ENCODE measurements around the gene PCGF3. TPM values are rescaled to one million over a fixed set of nuclear protein-coding genes. Genes with fewer than 3 reads are reported as not detected.

The PCGF3 gene
- total and polyA plus RNA-seq, 9 of the 15 experiments (the other 6 are each of a cell fraction or from before 2014, with no cell fraction given), result 2.6 to 46.1 (median 20.3) TPM

- TF ChIP-seq PRDM10 (IDR thresholded peaks at IDR 0.05; ENCODE audit: partially characterized antibody), result no peak
Observed at GRCh38 chr4:733631-733980, 28.0 kb downstream of the PCGF3 start (continued).

- Histone ChIP-seq H3K36me3 (ENCODE audit: control insufficient read depth, insufficient read depth, low read length) (peaks cover 64% of the 10 kb centered on the region; the same call in 2 of the 3 replicates), H3K27ac (ENCODE audit: extremely low read depth, low read depth, low read length) (no peak overlapping the region), H3K79me2 (ENCODE audit: control insufficient read depth, insufficient read depth, low read length) (peaks cover 3% of the 10 kb centered on the region; the same call in 1 of the 3 replicates), H3K9me1 (ENCODE audit: control insufficient read depth, insufficient read depth, low read length) (no peaks in the 10 kb centered on the region), H3K4me3 (no peak overlapping the region), H2AFZ (ENCODE audit: low read depth, low read length) (no peak overlapping the region), H3K27me3 (ENCODE audit: control insufficient read depth in 2 of 2, insufficient read depth in 2 of 2, low read length in 2 of 2) (no peaks in the 10 kb centered on the region), H4K20me1 (replicated peaks; ENCODE audit: control insufficient read depth, insufficient read depth, low read length) (no peaks in the 10 kb centered on the region), H3K4me1 (replicated peaks in 1 of 2; ENCODE audit: control insufficient read depth in 2 of 2, insufficient read depth in 2 of 2, low read length in 2 of 2) (peaks cover 0 to 39% of the 10 kb centered on the region in 2 experiments; a peak in 2 of 5 replicates), H3K4me2 (ENCODE audit: insufficient read depth, low read length) (no peak overlapping the region), H3K9me3 (replicated peaks; ENCODE audit: control insufficient read depth, insufficient read depth, low read depth, low read length) (peaks cover 4% of the 10 kb centered on the region), H3K9ac (ENCODE audit: insufficient read depth in 1 of 2, low read depth in 2 of 2, low read length in 2 of 2) (no peak overlapping the region)
- BruUV-seq (replicated peaks), result TSS peak; percentile 33
- ChIA-PET CTCF (ENCODE audit: low intra/inter-chr PET ratio) (no interaction called here), POLR2A (no interaction called here)
- intact Hi-C loops (cut with micrococcal nuclease) (loop anchor here (10.0 kb wide), 1 partner anchor 49 kb away; the partner anchor contains the start of gene SLC49A3), in situ Hi-C loops (cut with MboI) (no loop called here)
- DNase-seq (ENCODE audit: extremely low read depth in 1 of 4, low spot score in 3 of 4) (no peak), FAIRE-seq (no peak), ATAC-seq (no peak)
- 95% methylated on average over 9 of the region's 9 CpGs for WGBS (ENCODE audit: insufficient coverage, low coverage, missing lambda C conversion rate)
- TF ChIP-seq ZNF764 (CRISPR knock-in tag; IDR thresholded peaks at IDR 0.05; ENCODE audit: low read depth) (no peak), MNT (conservative IDR thresholded peaks at IDR 0.05) (no peak), ZNF444 (CRISPR knock-in tag; IDR thresholded peaks at IDR 0.05) (no peak), TBP (optimal IDR thresholded peaks at IDR 0.05; ENCODE audit: low read depth, low read length) (no peak), ZNF124 (CRISPR knock-in tag; IDR thresholded peaks at IDR 0.05) (no peak)
Observed at GRCh38 chr4:734075-734474, 28.4 kb downstream of the PCGF3 start.

Measured in K562 (cell line).